ENCODE measurements around the gene GIMAP2. TPM values are rescaled to one million over a fixed set of nuclear protein-coding genes. Genes with fewer than 3 reads are reported as not detected.

Gene GIMAP2
- total and polyA plus RNA-seq, 9 of the 15 experiments (the other 6 are each of a cell fraction or from before 2014, with no cell fraction given): 0.37 to 1.8 (median 1.2) TPM

- no peak for TF ChIP-seq ZMIZ1 (IDR thresholded peaks at IDR 0.05; ENCODE audit: low read depth in 2 of 2, low read length in 2 of 2)
- no peak for TF ChIP-seq NFRKB (IDR thresholded peaks at IDR 0.05; ENCODE audit: low read depth)
- no peak for TF ChIP-seq CREBBP (IDR thresholded peaks at IDR 0.05; ENCODE audit: low read depth, low read length)
- no peak for TF ChIP-seq ZNF212 (CRISPR knock-in tag; IDR thresholded peaks at IDR 0.05)
- TF ChIP-seq CHD1 (IDR thresholded peaks at IDR 0.05; ENCODE audit: low read length): no peak
- no peak for TF ChIP-seq MLLT1 (IDR thresholded peaks at IDR 0.05)
- TF ChIP-seq ZNF121 (CRISPR knock-in tag; conservative IDR thresholded peaks at IDR 0.05): no peak
- peak; percentile 55 for TF ChIP-seq POLR2H (tag; IDR thresholded peaks at IDR 0.05; ENCODE audit: low read depth)
- TF ChIP-seq ARHGAP35 (IDR thresholded peaks at IDR 0.05; ENCODE audit: partially characterized antibody): no peak
- no peak for TF ChIP-seq HNRNPK (IDR thresholded peaks at IDR 0.05; ENCODE audit: low read depth, low read length, poor library complexity, severe bottlenecking)
- TF ChIP-seq VEZF1 (CRISPR knock-in tag; IDR thresholded peaks at IDR 0.05): peak; percentile 28; the same call in 1 of the 2 replicates
- no peak for TF ChIP-seq TCF15 (CRISPR knock-in tag; IDR thresholded peaks at IDR 0.05)
- TF ChIP-seq SREBF2 (CRISPR knock-in tag; IDR thresholded peaks at IDR 0.05): no peak
- TF ChIP-seq POLR3G (IDR thresholded peaks at IDR 0.05; ENCODE audit: extremely low read depth, insufficient read length, insufficient replicate concordance): no peak
- TF ChIP-seq TEAD1 (CRISPR knock-in tag; IDR thresholded peaks at IDR 0.05): no peak
- no peak for TF ChIP-seq SRF (CRISPR knock-in tag; IDR thresholded peaks at IDR 0.05)
- TF ChIP-seq ARNT (IDR thresholded peaks at IDR 0.05): no peak
- TF ChIP-seq BHLHE40 (IDR thresholded peaks at IDR 0.05; ENCODE audit: low read length): peak; percentile 48; the same call in 1 of the 2 replicates
- TF ChIP-seq ZBTB43 (CRISPR knock-in tag; IDR thresholded peaks at IDR 0.05): no peak
Measured at GRCh38 chr7:150685219-150686029, at the start of gene GIMAP2 (continued).

Data from K562 (cell line).